GM23338 (cell line): ENCODE measurements around the gene LYPD5.

Experiments
- CREB1 ChIP-seq: fragments of 250-450 bp; sonication (Bioruptor Pico); IDR thresholded peaks from 2 replicates; pipeline ENCODE4 v1.5.0; 2020; ENCODE audit warnings: low read depth, mild to moderate bottlenecking, moderate library complexity
- CTCF ChIP-seq, 2 experiments: fragments of 200-600 bp in 1 of 2; sonication (generic) in 1 of 2; conservative IDR thresholded peaks; 2 replicates each; pipeline versions ENCODE4 v1.5.1 to v1.6.1; 2016 to 2017; ENCODE audit warnings: antibody characterized with exemption in 2 of 2, low read depth in 2 of 2, mild to moderate bottlenecking in 2 of 2, moderate library complexity in 1 of 2
- ETS1 ChIP-seq: IDR thresholded peaks from 2 replicates; pipeline ENCODE4 v1.6.1; 2016; ENCODE audit warnings: antibody characterized with exemption
- EZH2 ChIP-seq: fragments of 200-600 bp; sonication (generic); IDR thresholded peaks from one replicate; pipeline ENCODE4 v1.8.0; 2017; ENCODE audit warnings: antibody characterized with exemption, mild to moderate bottlenecking, low read depth; ENCODE audit not compliant: unreplicated experiment
- EZH2phosphoT487 ChIP-seq: fragments of 200-600 bp; sonication (generic); IDR thresholded peaks from one replicate; pipeline ENCODE4 v1.8.1; 2018; ENCODE audit warnings: antibody characterized with exemption; ENCODE audit not compliant: unreplicated experiment
- JUNB ChIP-seq: IDR thresholded peaks from one replicate; pipeline ENCODE4 v1.6.1; 2016; ENCODE audit warnings: antibody characterized with exemption; ENCODE audit not compliant: unreplicated experiment
- NANOG ChIP-seq: IDR thresholded peaks from 2 replicates; pipeline ENCODE4 v1.6.1; 2016; ENCODE audit warnings: antibody characterized with exemption, borderline replicate concordance
- POLR2AphosphoS5 ChIP-seq: IDR thresholded peaks from 2 replicates; pipeline ENCODE4 v1.6.1; 2016; ENCODE audit warnings: antibody characterized with exemption, low read depth
- REST ChIP-seq: IDR thresholded peaks from one replicate; pipeline ENCODE4 v1.6.1; 2018; ENCODE audit warnings: antibody characterized with exemption; ENCODE audit not compliant: unreplicated experiment
- STAT1 ChIP-seq: IDR thresholded peaks from one replicate; pipeline ENCODE4 v1.6.1; 2016; ENCODE audit warnings: antibody characterized with exemption; ENCODE audit not compliant: unreplicated experiment
- ZNF114 ChIP-seq: fragments of 250-450 bp; sonication (Bioruptor Pico); IDR thresholded peaks from 2 replicates; pipeline ENCODE4 v1.5.0; 2020; ENCODE audit warnings: mild to moderate bottlenecking, moderate library complexity
- ZNF331 ChIP-seq: fragments of 250-450 bp; sonication (Bioruptor Pico); IDR thresholded peaks from 2 replicates; pipeline ENCODE4 v1.5.0; 2020; ENCODE audit warnings: low read depth, mild to moderate bottlenecking, moderate library complexity
- ZNF462 ChIP-seq: fragments of 250-450 bp; sonication (Bioruptor Pico); IDR thresholded peaks from 2 replicates; pipeline ENCODE4 v1.5.0; 2020; ENCODE audit warnings: mild to moderate bottlenecking, moderate library complexity

- TF ChIP-seq CTCF (conservative IDR thresholded peaks at IDR 0.05; ENCODE audit: low read depth in 2 of 2), result no peak
- TF ChIP-seq REST, result no peak
- no peak for TF ChIP-seq POLR2AphosphoS5
- no peak for TF ChIP-seq ETS1
- TF ChIP-seq EZH2, result no peak
- TF ChIP-seq ZNF331 (CRISPR knock-in tag), result no peak
- TF ChIP-seq CREB1 (CRISPR knock-in tag), result no peak
- TF ChIP-seq JUNB, result no peak
- TF ChIP-seq ZNF114, result no peak
- no peak for TF ChIP-seq EZH2phosphoT487
- TF ChIP-seq STAT1, result no peak
- no peak for TF ChIP-seq NANOG
- no peak for TF ChIP-seq ZNF462 (CRISPR knock-in tag)
Measured at GRCh38 chr19:43748685-43749084, 53.6 kb downstream of the LYPD5 start.
